ENCODE measurements around the gene ZNF558.

Gene ZNF558

GRCh38 chr19:8826371-8826770 lies 5.7 kb downstream of the ZNF558 start:
- H3K36me3 ChIP-seq (ENCODE audit: insufficient read depth, low read length): peaks cover 12% of the 10 kb centered on the region; the same call in 1 of the 2 replicates
- no peaks in the 10 kb centered on the region for H3F3A ChIP-seq (ENCODE audit: low read depth)
- H3K9me3 ChIP-seq (ENCODE audit: insufficient read depth, low read depth, low read length): no peaks in the 10 kb centered on the region
- H3K27me3 ChIP-seq (ENCODE audit: insufficient read depth, low read length, poor library complexity, severe bottlenecking): no peaks in the 10 kb centered on the region
- H4K20me1 ChIP-seq (ENCODE audit: insufficient read depth, low read length, poor library complexity, severe bottlenecking): no peaks in the 10 kb centered on the region
- no peaks in the 10 kb centered on the region for H3K9me2 ChIP-seq (replicated peaks; ENCODE audit: low read depth, low read length)
- no peaks in the 10 kb centered on the region for H3K79me2 ChIP-seq (ENCODE audit: insufficient read depth, low read length)
- no peak overlapping the region for H3K9ac ChIP-seq (ENCODE audit: low read depth, low read length, poor library complexity, severe bottlenecking)
- no peak overlapping the region for H2AFZ ChIP-seq (ENCODE audit: low read length)
- H3K4me3 ChIP-seq (ENCODE audit: low read length, poor library complexity, severe bottlenecking): no peak overlapping the region
- H3K4me2 ChIP-seq (ENCODE audit: low read depth, low read length, poor library complexity, severe bottlenecking): no peak overlapping the region
- H3K4me1 ChIP-seq (ENCODE audit: insufficient read depth, low read length, poor library complexity, severe bottlenecking): peaks cover 9% of the 10 kb centered on the region
- TF ChIP-seq EZH2phosphoT487 (IDR thresholded peaks at IDR 0.05; ENCODE audit: borderline replicate concordance) (no peak), CTCF (conservative IDR thresholded peaks at IDR 0.05; ENCODE audit: low read length) (no peak)

- H3K9me2 ChIP-seq (replicated peaks; ENCODE audit: low read depth, low read length): no peaks in the 10 kb centered on the region
- no peaks in the 10 kb centered on the region for H3K79me2 ChIP-seq (ENCODE audit: insufficient read depth, low read length)
- no peak overlapping the region for H2AFZ ChIP-seq (ENCODE audit: low read length)
- no peak overlapping the region for H3K4me2 ChIP-seq (ENCODE audit: low read depth, low read length, poor library complexity, severe bottlenecking)
- H4K20me1 ChIP-seq (ENCODE audit: insufficient read depth, low read length, poor library complexity, severe bottlenecking): no peaks in the 10 kb centered on the region
- peaks cover 31% of the 10 kb centered on the region; the same call in 1 of the 2 replicates for H3K36me3 ChIP-seq (ENCODE audit: insufficient read depth, low read length)
- H3K4me3 ChIP-seq (ENCODE audit: low read length, poor library complexity, severe bottlenecking): no peak overlapping the region
- no peaks in the 10 kb centered on the region for H3K27me3 ChIP-seq (ENCODE audit: insufficient read depth, low read length, poor library complexity, severe bottlenecking)
- H3K9ac ChIP-seq (ENCODE audit: low read depth, low read length, poor library complexity, severe bottlenecking): no peak overlapping the region
- H3K9me3 ChIP-seq (ENCODE audit: insufficient read depth, low read depth, low read length): 0 out of 2 replicates have a peak, but pooled peaks cover 3% of the 10 kb centered on the region
- no peak for TF ChIP-seq EZH2phosphoT487 (IDR thresholded peaks at IDR 0.05; ENCODE audit: borderline replicate concordance)
- TF ChIP-seq CTCF (conservative IDR thresholded peaks at IDR 0.05; ENCODE audit: low read length): no peak
- no peaks in the 10 kb centered on the region for H3F3A ChIP-seq (ENCODE audit: low read depth)
- no peaks in the 10 kb centered on the region for H3K4me1 ChIP-seq (ENCODE audit: insufficient read depth, low read length, poor library complexity, severe bottlenecking)
Observed at GRCh38 chr19:8821748-8822241, 10.3 kb downstream of the ZNF558 start.

GRCh38 chr19:8820234-8820633 lies 11.9 kb downstream of the ZNF558 start:
- H3K4me3 ChIP-seq (ENCODE audit: low read length, poor library complexity, severe bottlenecking): no peak overlapping the region
- H2AFZ ChIP-seq (ENCODE audit: low read length): no peak overlapping the region
- no peaks in the 10 kb centered on the region for H3K27me3 ChIP-seq (ENCODE audit: insufficient read depth, low read length, poor library complexity, severe bottlenecking)
- peaks cover 45% of the 10 kb centered on the region; the same call in 1 of the 2 replicates for H3K36me3 ChIP-seq (ENCODE audit: insufficient read depth, low read length)
- no peak overlapping the region for H3K9ac ChIP-seq (ENCODE audit: low read depth, low read length, poor library complexity, severe bottlenecking)
- H3K79me2 ChIP-seq (ENCODE audit: insufficient read depth, low read length): no peaks in the 10 kb centered on the region
- H4K20me1 ChIP-seq (ENCODE audit: insufficient read depth, low read length, poor library complexity, severe bottlenecking): no peaks in the 10 kb centered on the region
- no peak overlapping the region for H3K4me2 ChIP-seq (ENCODE audit: low read depth, low read length, poor library complexity, severe bottlenecking)
- H3K9me2 ChIP-seq (replicated peaks; ENCODE audit: low read depth, low read length): no peaks in the 10 kb centered on the region
- peaks cover 17% of the 10 kb centered on the region; the same call in 1 of the 2 replicates for H3K9me3 ChIP-seq (ENCODE audit: insufficient read depth, low read depth, low read length)
- TF ChIP-seq CTCF (conservative IDR thresholded peaks at IDR 0.05; ENCODE audit: low read length) (no peak), EZH2phosphoT487 (IDR thresholded peaks at IDR 0.05; ENCODE audit: borderline replicate concordance) (no peak)
- no peaks in the 10 kb centered on the region for H3F3A ChIP-seq (ENCODE audit: low read depth)
- H3K4me1 ChIP-seq (ENCODE audit: insufficient read depth, low read length, poor library complexity, severe bottlenecking): no peaks in the 10 kb centered on the region

Measured in Loucy (cell line).